Measurements from ENCODE around the gene RIOK3. TPM values are rescaled to one million over a fixed set of nuclear protein-coding genes. Genes with fewer than 3 reads are reported as not detected.

The RIOK3 gene
- total and polyA plus RNA-seq, 7 donors: 59.6 to 116 (median 88.3) TPM

GRCh38 chr18:23437357-23438045 is 15.6 kb upstream of the RIOK3 start:
- peak overlapping the region; percentile 93 for H3K4me3 ChIP-seq
- peak; percentile 84 to 91 for DNase-seq
- TF ChIP-seq CTCF (IDR thresholded peaks at IDR 0.05): no peak
- no peaks in the 10 kb centered on the region for H3K36me3 ChIP-seq (ENCODE audit: insufficient read depth in 1 of 2, low read depth in 1 of 2)
- H3K9me3 ChIP-seq: no peaks in the 10 kb centered on the region
- ATAC-seq: peak; percentile 96 to 100 (median 98)
- H3K27ac ChIP-seq: no peak overlapping the region
- H3K4me1 ChIP-seq: peaks cover 6% of the 10 kb centered on the region
- WGBS, 3 donors: 0 to 1% (median 0%) methylated on average over 42 of the region's 42 CpGs
- no peaks in the 10 kb centered on the region for H3K27me3 ChIP-seq (ENCODE audit: insufficient read depth in 3 of 3, low read length in 2 of 3)
- intact Hi-C loops (cut with DNase I): no loop called here

GRCh38 chr18:23438046-23438377 is 15.1 kb upstream of the RIOK3 start:
- 20 to 25% (median 23%) methylated on average over 5 of the region's 5 CpGs for WGBS, 3 donors
- DNase-seq: no peak
- peak overlapping the region; percentile 93 for H3K4me3 ChIP-seq
- no peak overlapping the region for H3K27ac ChIP-seq
- H3K36me3 ChIP-seq (ENCODE audit: insufficient read depth in 1 of 2, low read depth in 1 of 2): no peaks in the 10 kb centered on the region
- no peaks in the 10 kb centered on the region for H3K27me3 ChIP-seq (ENCODE audit: insufficient read depth in 3 of 3, low read length in 2 of 3)
- peak in 1 of 4 donors; percentile 4 for ATAC-seq
- intact Hi-C loops (cut with DNase I): no loop called here
- TF ChIP-seq CTCF (IDR thresholded peaks at IDR 0.05): no peak
- peaks cover 6% of the 10 kb centered on the region for H3K4me1 ChIP-seq
- no peaks in the 10 kb centered on the region for H3K9me3 ChIP-seq

DNA sequence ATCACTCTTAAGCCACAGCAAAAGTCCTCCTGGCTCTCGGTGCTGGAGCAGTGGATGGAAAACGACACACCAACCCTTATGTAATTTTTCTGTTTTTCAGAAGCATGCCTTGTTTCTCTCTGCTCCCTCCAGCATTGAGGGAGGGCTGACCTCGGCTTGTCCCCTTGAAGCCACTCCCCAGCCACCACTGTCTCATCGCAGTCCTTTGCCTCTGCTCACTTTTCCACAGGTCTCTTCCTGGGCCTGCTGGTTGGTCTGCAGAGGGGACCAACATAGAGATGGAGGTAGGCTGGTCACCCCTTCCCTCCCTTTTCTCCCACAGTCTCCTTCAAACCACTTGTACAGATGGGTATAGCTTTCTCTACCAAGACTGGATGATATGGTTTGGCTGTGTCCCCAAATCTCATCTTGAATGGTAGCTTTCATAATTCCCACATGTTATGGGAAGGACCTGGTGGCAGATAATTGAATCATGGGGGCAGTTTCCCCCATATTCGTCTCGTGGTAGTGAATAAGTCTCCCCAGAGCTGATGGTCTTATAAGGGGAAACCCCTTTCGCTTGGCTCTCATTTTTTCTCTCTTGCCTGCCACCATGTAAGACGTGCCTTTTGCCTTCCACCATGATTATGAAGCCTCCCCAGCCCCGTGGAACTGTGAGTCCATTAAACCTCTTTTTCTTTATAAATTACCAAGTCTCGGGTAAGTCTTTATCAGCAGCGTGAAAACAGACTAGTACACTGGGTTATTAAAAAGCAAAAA is 14.3 kb upstream of the RIOK3 start:
- peak overlapping the region; percentile 93 for H3K4me3 ChIP-seq
- H3K27ac ChIP-seq: no peak overlapping the region
- ATAC-seq (peak in 2 of 4 donors; percentile 36 to 48), DNase-seq (no peak)
- WGBS, 3 donors: 74 to 81% (median 76%) methylated on average over 11 of the region's 11 CpGs
- peaks cover 6% of the 10 kb centered on the region for H3K4me1 ChIP-seq
- H3K36me3 ChIP-seq (ENCODE audit: insufficient read depth in 1 of 2, low read depth in 1 of 2): no peaks in the 10 kb centered on the region
- H3K27me3 ChIP-seq (ENCODE audit: insufficient read depth in 3 of 3, low read length in 2 of 3): no peaks in the 10 kb centered on the region
- no peaks in the 10 kb centered on the region for H3K9me3 ChIP-seq
- TF ChIP-seq CTCF (IDR thresholded peaks at IDR 0.05): no peak
- intact Hi-C loops (cut with DNase I): no loop called here

DNA sequence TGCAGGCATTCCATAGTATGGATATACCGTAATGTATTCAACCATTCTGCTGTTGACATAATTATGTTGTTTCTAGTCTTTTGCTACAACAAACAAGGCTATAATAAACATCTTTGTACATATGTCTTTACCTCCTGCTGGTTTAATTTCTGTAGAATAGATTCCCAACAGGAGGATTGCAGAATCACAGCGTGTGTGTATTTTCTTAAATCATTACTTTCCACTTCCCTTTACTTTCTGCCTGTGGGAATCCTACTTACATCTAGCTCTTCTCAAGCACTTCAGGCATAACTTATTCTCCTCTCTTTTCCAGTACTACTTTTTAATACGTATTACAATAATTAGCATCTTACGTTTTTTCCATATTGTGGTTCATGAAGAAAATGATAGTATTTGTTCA is 13.0 kb upstream of the RIOK3 start:
- ATAC-seq (no peak), DNase-seq (no peak)
- 88 to 95% (median 93%) methylated on average over 4 of the region's 4 CpGs for WGBS, 3 donors
- no peaks in the 10 kb centered on the region for H3K27me3 ChIP-seq (ENCODE audit: insufficient read depth in 3 of 3, low read length in 2 of 3)
- TF ChIP-seq CTCF (IDR thresholded peaks at IDR 0.05): no peak
- no peaks in the 10 kb centered on the region for H3K36me3 ChIP-seq (ENCODE audit: insufficient read depth in 1 of 2, low read depth in 1 of 2)
- H3K4me3 ChIP-seq: no peak overlapping the region
- no peaks in the 10 kb centered on the region for H3K9me3 ChIP-seq
- peaks cover 6% of the 10 kb centered on the region for H3K4me1 ChIP-seq
- H3K27ac ChIP-seq: no peak overlapping the region
- intact Hi-C loops (cut with DNase I): no loop called here
